AG04449 (cell line): ENCODE data around the gene ACTL7B.
A peak's percentile ranks its signal among the peaks of the same experiment; 100 is the strongest.
"Not testable (repeated sequence)": the region's sequence is repeated elsewhere in the genome, so short reads cannot be mapped to it uniquely, and the experiment has no call there.

ENCODE experiments used
- CTCF ChIA-PET: fragments of 350-600 bp; formaldehyde crosslinking; extraction: SDS; loops from one replicate; lab custom pipeline; 2021; ENCODE audit warnings: antibody characterized with exemption; lab: Yijun Ruan, JAX
- POLR2A ChIA-PET: fragments of 400-600, 350-600 bp; formaldehyde crosslinking; extraction: SDS; loops from one replicate; lab custom pipeline; 2020; ENCODE audit warnings: antibody characterized with exemption, inconsistent platforms; lab: Yijun Ruan, JAX
- DNase-seq: peaks from one replicate; pipeline ENCODE4 v3.0.0-alpha.2; 2010; ENCODE audit warnings: low read depth, low spot score
- H3K4me3 ChIP-seq: 2 replicates; pipeline ENCODE4 v1.5.1; 2011; ENCODE audit warnings: low read depth, mild to moderate bottlenecking, control low read depth, low read length
- TF ChIP-seq, protein P1 (sequence below): IDR thresholded peaks from one replicate; pipeline ENCODE4 v1.5.1; 2011; ENCODE audit warnings: mild to moderate bottlenecking, moderate library complexity, low read length, control low read depth, inconsistent platforms; ENCODE audit not compliant: insufficient read depth; ENCODE audit errors: missing control alignments

ACTL7B gene

DNA sequence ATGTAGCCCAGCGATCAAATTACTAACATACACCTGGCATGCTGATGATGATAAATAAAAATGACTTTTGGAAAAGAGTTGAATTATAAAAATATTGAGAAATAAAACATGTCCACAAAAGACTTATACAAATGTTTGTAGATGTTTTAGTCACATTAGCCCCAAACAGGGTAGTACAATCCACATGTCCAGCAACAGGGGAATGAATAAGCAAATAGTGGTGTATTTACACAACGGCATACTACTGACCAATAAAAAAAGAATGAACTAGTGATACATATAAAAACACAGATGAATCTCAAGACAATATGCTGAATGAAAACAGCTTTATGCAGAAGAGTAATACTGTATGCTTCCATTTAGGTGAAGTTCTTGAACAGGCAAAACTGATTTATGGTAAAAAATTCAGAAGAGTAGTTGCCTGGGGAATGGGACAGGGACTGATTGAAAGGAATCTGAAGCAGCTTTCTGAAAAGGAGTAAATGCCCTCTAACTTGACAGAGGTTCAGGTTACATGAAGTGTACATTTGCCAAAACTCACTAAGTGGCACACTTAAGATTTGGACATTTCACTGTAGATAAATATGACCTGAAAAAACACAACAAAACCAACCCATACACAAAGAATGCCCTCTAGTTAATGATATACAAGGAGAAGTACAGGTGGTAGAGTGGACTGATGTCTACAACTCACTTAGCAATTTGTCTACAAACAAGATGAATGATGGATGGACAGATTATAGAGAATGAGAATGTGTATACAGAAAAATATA is 41.7 kb upstream of the ACTL7B start:
- no peak for DNase-seq
- no peak overlapping the region for H3K4me3 ChIP-seq
- TF ChIP-seq, protein P1, sequence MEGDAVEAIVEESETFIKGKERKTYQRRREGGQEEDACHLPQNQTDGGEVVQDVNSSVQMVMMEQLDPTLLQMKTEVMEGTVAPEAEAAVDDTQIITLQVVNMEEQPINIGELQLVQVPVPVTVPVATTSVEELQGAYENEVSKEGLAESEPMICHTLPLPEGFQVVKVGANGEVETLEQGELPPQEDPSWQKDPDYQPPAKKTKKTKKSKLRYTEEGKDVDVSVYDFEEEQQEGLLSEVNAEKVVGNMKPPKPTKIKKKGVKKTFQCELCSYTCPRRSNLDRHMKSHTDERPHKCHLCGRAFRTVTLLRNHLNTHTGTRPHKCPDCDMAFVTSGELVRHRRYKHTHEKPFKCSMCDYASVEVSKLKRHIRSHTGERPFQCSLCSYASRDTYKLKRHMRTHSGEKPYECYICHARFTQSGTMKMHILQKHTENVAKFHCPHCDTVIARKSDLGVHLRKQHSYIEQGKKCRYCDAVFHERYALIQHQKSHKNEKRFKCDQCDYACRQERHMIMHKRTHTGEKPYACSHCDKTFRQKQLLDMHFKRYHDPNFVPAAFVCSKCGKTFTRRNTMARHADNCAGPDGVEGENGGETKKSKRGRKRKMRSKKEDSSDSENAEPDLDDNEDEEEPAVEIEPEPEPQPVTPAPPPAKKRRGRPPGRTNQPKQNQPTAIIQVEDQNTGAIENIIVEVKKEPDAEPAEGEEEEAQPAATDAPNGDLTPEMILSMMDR = no peak
- ChIA-PET CTCF (interaction anchor here (1.3 kb wide), 1 partner anchor 8 kb away, joined by 3 read pairs; no protein-coding TSS in a partner anchor), POLR2A (no interaction called here)

DNA sequence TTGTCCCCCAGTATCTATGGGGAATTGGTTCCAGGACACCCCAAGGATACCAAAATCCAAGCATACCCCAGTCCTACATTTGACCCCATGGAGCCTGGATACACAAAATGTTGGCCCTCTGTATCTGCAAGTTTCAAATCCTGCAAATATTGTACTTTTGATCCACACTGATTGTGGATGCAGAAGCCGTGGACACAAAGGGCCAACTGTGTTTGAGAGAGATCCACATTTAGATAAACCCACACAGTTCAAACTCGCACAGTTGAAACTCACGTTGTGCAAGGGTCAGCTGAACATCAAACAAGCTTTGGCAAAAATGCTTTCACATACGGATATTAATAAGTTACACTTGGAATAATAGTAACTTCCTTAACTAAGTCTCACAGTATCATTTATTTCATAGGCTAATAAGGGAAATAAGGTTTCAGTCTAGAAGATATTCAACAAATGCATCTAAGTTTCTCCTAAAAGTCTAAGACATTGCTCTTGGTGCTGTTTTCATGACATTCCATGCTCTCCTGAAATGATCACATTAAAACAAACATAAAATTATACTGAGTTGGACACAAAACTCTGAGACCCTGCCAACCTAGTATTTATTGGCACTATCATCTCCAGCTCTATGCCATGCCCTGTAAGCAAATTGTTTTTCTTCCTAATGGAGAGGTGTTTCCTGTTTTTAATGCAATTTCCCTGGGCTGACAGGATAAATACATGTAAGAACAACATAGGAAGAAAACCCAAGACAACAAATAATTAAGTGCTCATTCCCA is 38.6 kb upstream of the ACTL7B start:
- POLR2A ChIA-PET = no interaction called here
- CTCF ChIA-PET = no interaction called here
- TF ChIP-seq, protein P1 = no peak

DNA sequence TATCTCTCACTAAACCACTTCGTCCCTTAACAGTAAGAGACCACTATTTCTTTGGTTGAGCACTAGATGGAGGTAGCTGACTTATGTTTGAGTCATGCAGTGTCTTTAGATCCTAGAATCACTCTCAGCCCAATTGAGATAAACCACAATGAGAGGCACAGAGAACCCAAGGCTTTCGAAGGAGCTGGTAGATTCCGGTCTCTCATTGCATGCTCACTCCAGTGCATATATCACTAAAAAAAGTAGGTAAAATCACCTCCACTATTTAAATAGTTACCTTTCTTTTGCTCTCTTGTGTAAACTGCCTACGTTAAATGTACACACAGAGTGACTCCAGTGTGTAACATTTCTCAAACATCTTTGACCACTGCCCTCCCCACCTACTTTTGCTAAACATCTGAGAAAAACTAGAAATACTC is 33.9 kb upstream of the ACTL7B start:
- peak; percentile 12 for DNase-seq
- H3K4me3 ChIP-seq = no peak overlapping the region
- TF ChIP-seq, protein P1 = no peak
- ChIA-PET CTCF (interaction anchor here (0.6 to 2.2 kb wide), 10 partner anchors 9 to 522 kb away, joined by 3 to 9 read pairs (median 4); no protein-coding TSS in a partner anchor), POLR2A (no interaction called here)

More for the DNA sequence above, 38.6 kb upstream of the ACTL7B start:
- DNase-seq = no peak
- no peak overlapping the region for H3K4me3 ChIP-seq

DNA sequence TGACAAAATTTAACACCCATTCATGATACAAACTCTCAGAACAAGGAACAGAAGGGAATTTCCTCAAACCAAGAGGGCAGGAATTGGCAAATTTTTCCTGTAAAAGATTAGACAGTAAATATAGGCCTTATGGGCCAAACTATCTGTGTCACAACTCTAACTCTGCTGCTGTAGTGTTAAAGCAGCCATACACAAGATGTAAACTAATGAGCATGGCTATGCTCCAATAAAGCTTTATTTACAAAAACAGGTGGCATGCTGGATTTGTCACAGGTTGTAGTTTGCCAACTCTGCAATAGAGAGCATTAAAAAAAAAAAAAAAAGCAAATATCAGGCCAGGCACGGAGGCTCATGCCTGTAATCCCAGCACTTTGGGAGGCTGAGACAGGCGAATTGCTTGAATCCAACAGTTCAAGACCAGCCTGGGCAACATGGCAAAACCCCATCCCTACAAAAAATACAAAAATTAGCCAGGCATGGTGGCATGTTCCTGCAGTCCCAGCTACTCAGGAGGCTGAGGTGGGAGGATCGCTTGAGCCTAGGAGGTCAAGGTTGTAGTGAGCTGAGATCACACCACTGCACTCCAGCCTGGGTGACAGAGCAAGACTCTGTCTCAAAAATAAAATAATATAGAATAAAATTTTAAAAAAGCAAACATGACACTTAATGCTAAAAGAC is 30.9 kb upstream of the ACTL7B start:
- CTCF ChIA-PET = interaction anchor here (1.6 kb wide), 1 partner anchor 10 kb away, joined by 3 read pairs; no protein-coding TSS in a partner anchor
- DNase-seq, POLR2A ChIA-PET, H3K4me3 ChIP-seq: not testable (repeated sequence)

DNA sequence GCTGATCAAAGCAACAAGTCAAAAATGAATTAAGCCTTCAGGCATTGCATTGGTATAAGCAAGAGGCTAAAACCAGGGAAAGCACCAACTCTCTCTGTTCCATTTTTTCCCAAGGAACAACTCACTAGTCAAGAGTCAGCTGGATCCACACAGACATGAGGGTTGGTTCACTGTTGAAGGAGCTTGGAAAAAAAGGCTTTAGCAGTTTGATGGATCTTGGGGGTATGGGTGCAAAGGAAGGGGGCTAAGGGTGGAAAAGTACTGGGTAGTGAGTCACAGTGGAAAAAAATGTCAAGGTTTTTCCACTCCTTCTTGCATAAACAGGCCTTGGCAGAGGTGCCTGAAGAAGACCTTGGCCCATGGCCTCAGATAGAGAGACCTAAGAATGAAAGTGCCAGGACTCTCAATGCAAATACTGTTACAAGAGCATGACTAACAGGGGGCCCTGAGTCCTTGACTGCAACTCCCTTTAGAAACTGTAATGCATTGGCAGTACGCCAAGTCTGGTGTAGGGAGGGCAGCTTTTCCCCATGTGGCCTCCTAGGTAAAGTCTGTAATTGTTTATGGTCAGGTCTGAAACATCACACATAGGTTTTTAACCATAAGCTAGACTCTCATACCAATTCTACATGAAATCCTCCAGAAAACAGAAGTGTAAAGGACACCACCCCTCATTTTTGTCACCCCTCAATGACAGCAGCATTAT is 30.0 kb upstream of the ACTL7B start:
- ChIA-PET CTCF (interaction anchor here (1.6 kb wide), 1 partner anchor 11 kb away, joined by 3 read pairs; no protein-coding TSS in a partner anchor), POLR2A (no interaction called here)
- DNase-seq = peak; percentile 23
- TF ChIP-seq, protein P1 = no peak
- H3K4me3 ChIP-seq = no peak overlapping the region

DNA sequence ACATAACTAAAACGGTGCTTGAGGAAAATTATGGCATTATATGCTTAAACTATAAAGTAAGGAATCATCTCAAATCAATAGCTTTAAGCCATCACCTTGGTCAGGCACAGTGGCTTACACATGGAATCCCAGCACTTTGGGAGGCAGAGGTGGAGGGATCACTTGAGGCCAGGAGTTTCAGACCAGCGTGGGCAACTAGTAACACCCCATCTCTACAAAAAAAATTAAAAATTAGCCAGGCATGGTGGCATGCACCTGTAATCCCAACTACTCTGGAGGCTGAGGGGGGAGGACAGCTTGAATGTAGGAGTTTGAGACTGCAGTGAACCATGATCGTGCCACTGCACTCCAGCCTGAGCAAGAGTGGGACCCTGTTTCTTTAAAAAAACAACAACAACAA is 28.9 kb upstream of the ACTL7B start:
- ChIA-PET POLR2A (no interaction called here), CTCF (interaction anchor here (1.3 kb wide), 1 partner anchor 556 kb away, joined by 3 read pairs; no protein-coding TSS in a partner anchor)
- TF ChIP-seq, protein P1 = no peak
- no peak overlapping the region for H3K4me3 ChIP-seq
- DNase-seq = no peak
